Right lobe of liver (tissue), 4 donors: Measurements from ENCODE around the gene WBP1L.

Experiments used
- POLR2A ChIP-seq: fragments of 450-650 bp; IDR thresholded peaks from one replicate; pipeline ENCODE4 v1.6.1; 2017; ENCODE audit warnings: antibody characterized with exemption, mild to moderate bottlenecking
- TF ChIP-seq, protein P1 (sequence below), 4 donors: fragments of 200-600 bp in 3 of 4; fragments of 450-650 bp in 1 of 4; IDR thresholded peaks; one replicate each; pipeline versions ENCODE4 v1.5.1 to v1.8.0; 2016 to 2022; ENCODE audit warnings: antibody characterized with exemption in 4 of 4, mild to moderate bottlenecking in 2 of 4
- donor health status: DM: no; HTN: no; CAD: no.
- donor health status: DM: no; HTN: no; CAD: no.
- donor health status: DM: no; HTN: yes; CAD: no.

DNA sequence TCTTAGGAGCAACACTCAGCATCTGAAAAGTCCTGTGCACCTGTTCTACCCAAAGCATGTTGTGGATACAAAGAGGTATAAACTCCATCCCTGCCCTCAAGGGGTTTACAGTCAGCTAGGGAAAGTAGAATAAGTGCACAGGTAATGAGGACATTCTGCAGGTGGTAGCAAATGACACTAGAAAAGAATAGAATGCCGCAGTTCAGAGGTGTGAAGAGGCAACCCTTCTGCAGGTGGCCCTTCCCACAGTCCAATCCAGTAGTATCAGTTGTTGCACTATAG is 36.7 kb downstream of the WBP1L start:
- TF ChIP-seq, protein P1, sequence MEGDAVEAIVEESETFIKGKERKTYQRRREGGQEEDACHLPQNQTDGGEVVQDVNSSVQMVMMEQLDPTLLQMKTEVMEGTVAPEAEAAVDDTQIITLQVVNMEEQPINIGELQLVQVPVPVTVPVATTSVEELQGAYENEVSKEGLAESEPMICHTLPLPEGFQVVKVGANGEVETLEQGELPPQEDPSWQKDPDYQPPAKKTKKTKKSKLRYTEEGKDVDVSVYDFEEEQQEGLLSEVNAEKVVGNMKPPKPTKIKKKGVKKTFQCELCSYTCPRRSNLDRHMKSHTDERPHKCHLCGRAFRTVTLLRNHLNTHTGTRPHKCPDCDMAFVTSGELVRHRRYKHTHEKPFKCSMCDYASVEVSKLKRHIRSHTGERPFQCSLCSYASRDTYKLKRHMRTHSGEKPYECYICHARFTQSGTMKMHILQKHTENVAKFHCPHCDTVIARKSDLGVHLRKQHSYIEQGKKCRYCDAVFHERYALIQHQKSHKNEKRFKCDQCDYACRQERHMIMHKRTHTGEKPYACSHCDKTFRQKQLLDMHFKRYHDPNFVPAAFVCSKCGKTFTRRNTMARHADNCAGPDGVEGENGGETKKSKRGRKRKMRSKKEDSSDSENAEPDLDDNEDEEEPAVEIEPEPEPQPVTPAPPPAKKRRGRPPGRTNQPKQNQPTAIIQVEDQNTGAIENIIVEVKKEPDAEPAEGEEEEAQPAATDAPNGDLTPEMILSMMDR (IDR thresholded peaks at IDR 0.05): no peak
- TF ChIP-seq POLR2A: no peak
